Measurements from ENCODE around the gene RAB40A. TPM values are rescaled to one million over a fixed set of nuclear protein-coding genes. Genes with fewer than 3 reads are reported as not detected.

RAB40A gene
- total RNA-seq, 1 experiment from 2014 or later: not detected

GRCh38 chrX:103464774-103465117 lies 54.5 kb downstream of the RAB40A start:
- Histone ChIP-seq H4K8ac (replicated peaks; ENCODE audit: insufficient read length, low read depth, low read length) (no peak overlapping the region), H2AK5ac (ENCODE audit: insufficient read length, low read length) (no peak overlapping the region), H3T11ph (ENCODE audit: low read length) (no peak overlapping the region), H3K23ac (ENCODE audit: insufficient read length, low read depth, low read length) (no peak overlapping the region), H3K14ac (ENCODE audit: insufficient read depth, low read length) (no peak overlapping the region), H3K56ac (ENCODE audit: insufficient read length, low read depth, low read length) (no peak overlapping the region), H3K18ac (ENCODE audit: insufficient read length, low read depth, low read length) (no peak overlapping the region), H3K4ac (ENCODE audit: low read depth, low read length) (no peak overlapping the region), H2BK15ac (ENCODE audit: low read depth, low read length) (no peak overlapping the region), H4K91ac (ENCODE audit: insufficient read length, low read depth, low read length) (no peak overlapping the region), H2BK12ac (ENCODE audit: insufficient read length, low read depth, low read length) (no peak overlapping the region), H4K5ac (ENCODE audit: insufficient read length, low read depth, low read length) (no peak overlapping the region), H2AFZ (ENCODE audit: low read length) (no peak overlapping the region), H3K4me1 (ENCODE audit: insufficient read depth, low read length) (no peaks in the 10 kb centered on the region), H3K27me3 (ENCODE audit: insufficient read depth, low read length) (no peaks in the 10 kb centered on the region), H3K9me3 (ENCODE audit: control insufficient read depth, low read depth, low read length) (peaks cover 13% of the 10 kb centered on the region), H3K23me2 (ENCODE audit: insufficient read length, low read depth, low read length, poor library complexity, severe bottlenecking) (no peaks in the 10 kb centered on the region), H2BK5ac (ENCODE audit: insufficient read length, low read length) (no peak overlapping the region), H3K4me2 (ENCODE audit: insufficient read depth, insufficient read length, low read length) (no peak overlapping the region), H3K27ac (ENCODE audit: insufficient read length, low read depth, low read length) (no peak overlapping the region), H3K79me1 (ENCODE audit: insufficient read depth, low read depth, low read length, poor library complexity, severe bottlenecking) (no peaks in the 10 kb centered on the region), H3K9ac (ENCODE audit: extremely low read depth, insufficient read length, low read length) (no peak overlapping the region), H2BK20ac (ENCODE audit: low read depth, low read length, poor library complexity, severe bottlenecking) (no peak overlapping the region), H4K20me1 (ENCODE audit: control insufficient read depth, insufficient read depth, insufficient read length) (no peaks in the 10 kb centered on the region), H3K79me2 (ENCODE audit: insufficient read depth, low read length) (no peaks in the 10 kb centered on the region; the same call in 1 of the 2 replicates), H2BK120ac (ENCODE audit: low read depth, low read length, poor library complexity, severe bottlenecking) (no peak overlapping the region)
- Mint-ChIP-seq H3K9me3 (peaks cover 18 to 64% of the 10 kb centered on the region in 2 experiments), H3K27me3 (ENCODE audit: low read depth) (peaks cover 8% of the 10 kb centered on the region), H3K27ac (no peak overlapping the region; a peak in 1 of 7 replicates), H3K36me3 (ENCODE audit: insufficient read depth in 1 of 3, low read depth in 3 of 3) (peaks cover 11 to 22% (median 14%) of the 10 kb centered on the region in 3 experiments), H3K4me3 (no peak overlapping the region), H3K4me1 (peaks cover 3 to 7% of the 10 kb centered on the region in 2 experiments; a peak in 3 of 4 replicates)
- peak; percentile 79 for DNase-seq
- WGBS (ENCODE audit: extremely low coverage, insufficient read length, low lambda C conversion rate): no CpG with 5 or more reads among the region's 3 CpGs
- TF ChIP-seq CTCF (conservative IDR thresholded peaks at IDR 0.05): peak; percentile 73
